Medulla oblongata (tissue), 1 donor: ENCODE measurements around the gene PRPSAP2.

Experiments
- DNase-seq: peaks from one replicate; pipeline ENCODE4 v3.0.0-alpha.2; 2015; ENCODE audit errors: extremely low spot score

The PRPSAP2 gene

GRCh38 chr17:18961634-18962493 is 103.9 kb downstream of the PRPSAP2 start:
- no peak for DNase-seq

GRCh38 chr17:18962494-18962815 is 104.5 kb downstream of the PRPSAP2 start:
- DNase-seq = no peak

- no peak for DNase-seq
These were observed 105.4 kb downstream of the PRPSAP2 start for GRCh38 chr17:18963126-18964017.

GRCh38 chr17:18964018-18964351 is 106.1 kb downstream of the PRPSAP2 start:
- DNase-seq = no peak

- DNase-seq = no peak
These were observed 106.6 kb downstream of the PRPSAP2 start for GRCh38 chr17:18964550-18964949.

GRCh38 chr17:18965530-18966236 is 107.8 kb downstream of the PRPSAP2 start:
- no peak for DNase-seq

- DNase-seq = no peak
These were observed 109.1 kb downstream of the PRPSAP2 start for GRCh38 chr17:18966831-18967624.

GRCh38 chr17:18967916-18968315 is 110.0 kb downstream of the PRPSAP2 start:
- DNase-seq = no peak

GRCh38 chr17:18968345-18968744 is 110.4 kb downstream of the PRPSAP2 start:
- no peak for DNase-seq

GRCh38 chr17:18968945-18969887 is 111.3 kb downstream of the PRPSAP2 start:
- no peak for DNase-seq

GRCh38 chr17:18970582-18971480 is 112.9 kb downstream of the PRPSAP2 start:
- no peak for DNase-seq

- DNase-seq = no peak
These were observed 113.9 kb downstream of the PRPSAP2 start for GRCh38 chr17:18971801-18972200.

GRCh38 chr17:18974407-18975149 is 116.6 kb downstream of the PRPSAP2 start:
- no peak for DNase-seq

GRCh38 chr17:18975597-18975996 is 117.7 kb downstream of the PRPSAP2 start:
- no peak for DNase-seq

GRCh38 chr17:18976201-18976600 is 118.3 kb downstream of the PRPSAP2 start:
- no peak for DNase-seq

GRCh38 chr17:18977021-18977420 is 119.1 kb downstream of the PRPSAP2 start:
- no peak for DNase-seq

GRCh38 chr17:18977646-18978045 is 119.7 kb downstream of the PRPSAP2 start:
- DNase-seq = no peak

- DNase-seq = no peak
These were observed 120.1 kb downstream of the PRPSAP2 start for GRCh38 chr17:18978050-18978449.

GRCh38 chr17:18978655-18979054 is 120.7 kb downstream of the PRPSAP2 start:
- no peak for DNase-seq
